K562 (cell line): ENCODE measurements around the gene CRYBG2.

ENCODE experiments used
- BRCA1 ChIP-seq, 2 experiments: fragments of 450-650 bp in 1 of 2; sonication (generic) in 1 of 2; formaldehyde crosslinking in 1 of 2; IDR thresholded peaks; 2 replicates each; pipeline versions ENCODE4 v1.5.0 to v1.6.1; 2017 to 2020; ENCODE audit warnings: mild to moderate bottlenecking in 1 of 2, missing genetic modification reagents in 1 of 2
- CTCF ChIP-seq, 3 experiments: IDR thresholded peaks in 2 of 3; conservative IDR thresholded peaks in 1 of 3; 2 replicates each; pipeline ENCODE4 v1.5.1; 2011 to 2012; ENCODE audit warnings: low read length in 3 of 3, mild to moderate bottlenecking in 3 of 3, control low read depth in 2 of 3, improper control_type of control experiment in 1 of 3, inconsistent platforms in 1 of 3, low read depth in 1 of 3, mixed read lengths in 1 of 3, moderate library complexity in 1 of 3; ENCODE audit not compliant: insufficient read depth in 2 of 3
- HMGXB4 ChIP-seq: sonication (generic); formaldehyde crosslinking; IDR thresholded peaks from 2 replicates; pipeline ENCODE4 v1.8.1; 2023; ENCODE audit warnings: mild to moderate bottlenecking, missing genetic modification reagents
- HOMEZ ChIP-seq: fragments of 250-450 bp; sonication (Bioruptor Pico); IDR thresholded peaks from 2 replicates; pipeline ENCODE4 v1.4.0; 2020; ENCODE audit warnings: mild to moderate bottlenecking, moderate library complexity
- KAT7 ChIP-seq: sonication (generic); formaldehyde crosslinking; IDR thresholded peaks from 2 replicates; pipeline ENCODE4 v1.8.0; 2022; ENCODE audit warnings: missing genetic modification reagents, mild to moderate bottlenecking, borderline replicate concordance
- RERE ChIP-seq: sonication (generic); formaldehyde crosslinking; IDR thresholded peaks from 2 replicates; pipeline ENCODE4 v1.8.0; 2023; ENCODE audit warnings: missing genetic modification reagents, mild to moderate bottlenecking, borderline replicate concordance
- RFX5 ChIP-seq: IDR thresholded peaks from 2 replicates; pipeline ENCODE4 v1.6.1; 2011; ENCODE audit warnings: low read depth, mild to moderate bottlenecking, improper control_type of control experiment, low read length
- ZNF280B ChIP-seq: fragments of 250-450 bp; sonication (Bioruptor Pico); IDR thresholded peaks from 2 replicates; pipeline ENCODE4 v1.5.1; 2021; ENCODE audit warnings: mild to moderate bottlenecking

- no peak for TF ChIP-seq RFX5
- no peak for TF ChIP-seq CTCF (IDR thresholded peaks at IDR 0.05 in 2 of 3, conservative IDR thresholded peaks at IDR 0.05 in 1 of 3; ENCODE audit: insufficient read depth in 2 of 3, low read depth in 1 of 3, low read length in 3 of 3)
- TF ChIP-seq RERE (CRISPR knock-in tag): no peak
- no peak for TF ChIP-seq BRCA1 (IDR thresholded peaks at IDR 0.05)
- no peak for TF ChIP-seq BRCA1 (CRISPR knock-in tag; IDR thresholded peaks at IDR 0.05)
- no peak for TF ChIP-seq ZNF280B (CRISPR knock-in tag)
- TF ChIP-seq KAT7 (CRISPR knock-in tag): no peak
- TF ChIP-seq HMGXB4 (CRISPR knock-in tag): no peak
- no peak for TF ChIP-seq HOMEZ
Measured at GRCh38 chr1:26350701-26351589, 3.0 kb downstream of the CRYBG2 start.
